ENCODE results near the gene GYG1.

Gene GYG1

GRCh38 chr3:149031096-149031495, 39.8 kb downstream of the GYG1 start:
- DNase-seq (ENCODE audit: low read depth, low spot score), result no peak
- Histone ChIP-seq H3K9ac (ENCODE audit: insufficient read length, low read depth) (no peak overlapping the region), H3K4me1 (ENCODE audit: insufficient read depth, insufficient read length) (no peaks in the 10 kb centered on the region), H3K36me3 (ENCODE audit: insufficient read depth, insufficient read length, low read length) (peaks cover 61% of the 10 kb centered on the region), H3K4me3 (ENCODE audit: insufficient read length, low read depth) (no peak overlapping the region), H3K9me3 (ENCODE audit: insufficient read depth, low read length) (no peaks in the 10 kb centered on the region), H3K27me3 (ENCODE audit: insufficient read depth, insufficient read length) (no peaks in the 10 kb centered on the region)
- TF ChIP-seq ZNF274 (IDR thresholded peaks at IDR 0.05; ENCODE audit: low read depth, low read length) (no peak), YY1 (IDR thresholded peaks at IDR 0.05; ENCODE audit: insufficient read depth, insufficient read length) (no peak), SUZ12 (IDR thresholded peaks at IDR 0.05; ENCODE audit: extremely low read depth, insufficient read depth, insufficient read length) (no peak)

- H3K27me3 ChIP-seq (ENCODE audit: insufficient read depth, insufficient read length), result no peaks in the 10 kb centered on the region
- no peak for DNase-seq (ENCODE audit: low read depth, low spot score)
- peaks cover 67% of the 10 kb centered on the region for H3K36me3 ChIP-seq (ENCODE audit: insufficient read depth, insufficient read length, low read length)
- H3K4me1 ChIP-seq (ENCODE audit: insufficient read depth, insufficient read length), result no peaks in the 10 kb centered on the region
- H3K9me3 ChIP-seq (ENCODE audit: insufficient read depth, low read length), result no peaks in the 10 kb centered on the region
- no peak overlapping the region for H3K4me3 ChIP-seq (ENCODE audit: insufficient read length, low read depth)
- TF ChIP-seq SUZ12 (IDR thresholded peaks at IDR 0.05; ENCODE audit: extremely low read depth, insufficient read depth, insufficient read length), result no peak
- TF ChIP-seq ZNF274 (IDR thresholded peaks at IDR 0.05; ENCODE audit: low read depth, low read length), result no peak
- TF ChIP-seq YY1 (IDR thresholded peaks at IDR 0.05; ENCODE audit: insufficient read depth, insufficient read length), result no peak
- H3K9ac ChIP-seq (ENCODE audit: insufficient read length, low read depth), result no peak overlapping the region
These were observed 46.3 kb downstream of the GYG1 start for GRCh38 chr3:149037684-149038083.

GRCh38 chr3:149038322-149038721, 47.0 kb downstream of the GYG1 start:
- H3K27me3 ChIP-seq (ENCODE audit: insufficient read depth, insufficient read length), result no peaks in the 10 kb centered on the region
- DNase-seq (ENCODE audit: low read depth, low spot score), result no peak
- no peaks in the 10 kb centered on the region for H3K4me1 ChIP-seq (ENCODE audit: insufficient read depth, insufficient read length)
- no peak overlapping the region for H3K4me3 ChIP-seq (ENCODE audit: insufficient read length, low read depth)
- H3K9me3 ChIP-seq (ENCODE audit: insufficient read depth, low read length), result no peaks in the 10 kb centered on the region
- no peak overlapping the region for H3K9ac ChIP-seq (ENCODE audit: insufficient read length, low read depth)
- H3K36me3 ChIP-seq (ENCODE audit: insufficient read depth, insufficient read length, low read length), result peaks cover 63% of the 10 kb centered on the region
- TF ChIP-seq YY1 (IDR thresholded peaks at IDR 0.05; ENCODE audit: insufficient read depth, insufficient read length) (no peak), SUZ12 (IDR thresholded peaks at IDR 0.05; ENCODE audit: extremely low read depth, insufficient read depth, insufficient read length) (no peak), ZNF274 (IDR thresholded peaks at IDR 0.05; ENCODE audit: low read depth, low read length) (no peak)

GRCh38 chr3:149042789-149043386, 51.5 kb downstream of the GYG1 start:
- no peaks in the 10 kb centered on the region for H3K27me3 ChIP-seq (ENCODE audit: insufficient read depth, insufficient read length)
- H3K9ac ChIP-seq (ENCODE audit: insufficient read length, low read depth), result no peak overlapping the region
- H3K4me1 ChIP-seq (ENCODE audit: insufficient read depth, insufficient read length), result no peaks in the 10 kb centered on the region
- TF ChIP-seq ZNF274 (IDR thresholded peaks at IDR 0.05; ENCODE audit: low read depth, low read length) (no peak), SUZ12 (IDR thresholded peaks at IDR 0.05; ENCODE audit: extremely low read depth, insufficient read depth, insufficient read length) (no peak), YY1 (IDR thresholded peaks at IDR 0.05; ENCODE audit: insufficient read depth, insufficient read length) (no peak)
- H3K4me3 ChIP-seq (ENCODE audit: insufficient read length, low read depth), result no peak overlapping the region
- H3K36me3 ChIP-seq (ENCODE audit: insufficient read depth, insufficient read length, low read length), result peaks cover 70% of the 10 kb centered on the region
- H3K9me3 ChIP-seq (ENCODE audit: insufficient read depth, low read length), result no peaks in the 10 kb centered on the region
- no peak for DNase-seq (ENCODE audit: low read depth, low spot score)

DNA sequence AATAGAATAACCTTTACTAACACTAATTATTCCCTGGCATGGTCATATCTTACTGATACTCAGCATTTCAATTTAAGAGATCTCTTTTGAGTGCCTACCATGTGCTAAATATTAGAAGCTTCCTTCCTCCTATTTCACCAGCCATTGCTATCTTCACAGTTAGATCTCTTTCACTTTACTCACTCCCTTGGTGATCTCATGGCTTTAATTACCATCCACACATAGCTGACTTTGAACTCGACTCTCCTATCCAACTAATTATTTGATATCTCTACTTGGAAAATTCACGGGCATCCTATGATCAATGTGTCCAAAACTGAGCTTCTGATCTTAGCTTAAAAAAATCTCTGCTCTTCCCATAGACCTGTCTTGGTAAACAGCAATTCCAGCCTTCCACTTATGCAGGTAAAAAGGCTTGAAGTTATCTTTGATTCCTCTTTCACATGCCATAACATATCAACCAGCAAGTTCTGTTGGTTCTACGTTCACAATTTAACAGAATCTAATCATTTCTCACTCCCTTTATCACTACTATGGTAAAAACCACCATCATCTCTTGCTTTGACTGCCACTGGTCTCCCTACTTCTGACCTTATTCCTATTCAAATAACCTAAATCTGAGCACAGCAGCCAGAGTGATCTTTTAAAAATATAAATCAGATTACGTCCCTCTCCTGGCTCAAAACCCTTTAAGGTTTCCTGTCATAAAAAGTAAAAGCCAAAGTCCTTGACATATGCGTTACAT, 53.2 kb downstream of the GYG1 start:
- TF ChIP-seq SUZ12 (IDR thresholded peaks at IDR 0.05; ENCODE audit: extremely low read depth, insufficient read depth, insufficient read length) (no peak), ZNF274 (IDR thresholded peaks at IDR 0.05; ENCODE audit: low read depth, low read length) (no peak), YY1 (IDR thresholded peaks at IDR 0.05; ENCODE audit: insufficient read depth, insufficient read length) (no peak)
- no peak overlapping the region for H3K4me3 ChIP-seq (ENCODE audit: insufficient read length, low read depth)
- H3K4me1 ChIP-seq (ENCODE audit: insufficient read depth, insufficient read length), result no peaks in the 10 kb centered on the region
- H3K27me3 ChIP-seq (ENCODE audit: insufficient read depth, insufficient read length), result no peaks in the 10 kb centered on the region
- H3K9me3 ChIP-seq (ENCODE audit: insufficient read depth, low read length), result no peaks in the 10 kb centered on the region
- no peak overlapping the region for H3K9ac ChIP-seq (ENCODE audit: insufficient read length, low read depth)
- peaks cover 70% of the 10 kb centered on the region for H3K36me3 ChIP-seq (ENCODE audit: insufficient read depth, insufficient read length, low read length)
- DNase-seq (ENCODE audit: low read depth, low spot score), result no peak

DNA sequence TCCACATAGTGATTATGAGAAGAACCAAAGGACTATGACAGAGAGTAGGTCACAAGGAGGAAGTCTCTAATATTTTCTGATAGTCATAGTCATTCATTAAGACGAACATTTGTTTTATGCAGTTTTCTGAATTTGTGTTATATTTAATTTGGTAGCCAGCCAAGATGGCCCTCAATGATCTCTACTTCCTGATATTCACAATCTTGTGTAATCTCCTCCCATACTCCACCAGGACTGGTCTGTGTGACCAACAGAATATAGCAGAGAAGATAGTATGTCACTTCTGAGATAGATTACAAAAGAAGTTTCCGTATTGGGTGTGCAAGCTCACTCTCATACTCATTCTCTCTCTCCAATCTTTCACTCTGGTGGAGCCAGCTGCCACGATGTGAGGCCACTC, 64.2 kb downstream of the GYG1 start:
- H3K9me3 ChIP-seq (ENCODE audit: insufficient read depth, low read length), result no peaks in the 10 kb centered on the region
- TF ChIP-seq SUZ12 (IDR thresholded peaks at IDR 0.05; ENCODE audit: extremely low read depth, insufficient read depth, insufficient read length) (no peak), YY1 (IDR thresholded peaks at IDR 0.05; ENCODE audit: insufficient read depth, insufficient read length) (no peak), ZNF274 (IDR thresholded peaks at IDR 0.05; ENCODE audit: low read depth, low read length) (no peak)
- no peaks in the 10 kb centered on the region for H3K4me1 ChIP-seq (ENCODE audit: insufficient read depth, insufficient read length)
- peaks cover 68% of the 10 kb centered on the region for H3K36me3 ChIP-seq (ENCODE audit: insufficient read depth, insufficient read length, low read length)
- H3K27me3 ChIP-seq (ENCODE audit: insufficient read depth, insufficient read length), result no peaks in the 10 kb centered on the region
- H3K9ac ChIP-seq (ENCODE audit: insufficient read length, low read depth), result no peak overlapping the region
- H3K4me3 ChIP-seq (ENCODE audit: insufficient read length, low read depth), result no peak overlapping the region
- DNase-seq (ENCODE audit: low read depth, low spot score), result no peak

DNA sequence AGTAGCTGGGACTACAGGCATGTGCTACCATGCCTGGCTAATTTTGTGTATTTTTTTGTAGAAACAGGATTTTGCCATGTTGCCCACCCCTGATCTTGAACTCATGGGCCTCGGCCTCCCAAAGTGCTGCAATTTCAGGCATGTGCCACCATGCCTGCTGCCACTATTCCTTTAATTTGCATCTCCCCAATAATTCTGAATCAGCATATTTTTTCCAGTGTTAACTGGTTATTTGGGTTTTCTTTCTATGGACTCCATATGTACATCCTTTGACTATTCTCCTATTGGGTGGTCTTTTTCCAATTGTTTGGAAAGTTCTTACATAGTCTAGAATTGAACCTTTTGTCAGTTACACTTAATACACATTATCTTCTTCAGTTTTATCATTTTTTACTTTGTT, 66.9 kb downstream of the GYG1 start:
- Histone ChIP-seq H3K9ac (ENCODE audit: insufficient read length, low read depth) (no peak overlapping the region), H3K4me1 (ENCODE audit: insufficient read depth, insufficient read length) (no peaks in the 10 kb centered on the region), H3K36me3 (ENCODE audit: insufficient read depth, insufficient read length, low read length) (peaks cover 74% of the 10 kb centered on the region), H3K4me3 (ENCODE audit: insufficient read length, low read depth) (no peak overlapping the region), H3K27me3 (ENCODE audit: insufficient read depth, insufficient read length) (no peaks in the 10 kb centered on the region), H3K9me3 (ENCODE audit: insufficient read depth, low read length) (no peaks in the 10 kb centered on the region)
- DNase-seq (ENCODE audit: low read depth, low spot score), result no peak
- TF ChIP-seq YY1 (IDR thresholded peaks at IDR 0.05; ENCODE audit: insufficient read depth, insufficient read length) (no peak), ZNF274 (IDR thresholded peaks at IDR 0.05; ENCODE audit: low read depth, low read length) (no peak), SUZ12 (IDR thresholded peaks at IDR 0.05; ENCODE audit: extremely low read depth, insufficient read depth, insufficient read length) (no peak)
